Breast epithelium (tissue), 3 donors: ENCODE measurements around the gene GNAT2.

Experiments used
- CTCF ChIP-seq, 3 donors: fragments of 450-650 bp; IDR thresholded peaks; one replicate each; pipeline ENCODE4 v1.5.1; 2016 to 2017; ENCODE audit warnings: antibody characterized with exemption in 3 of 3, mild to moderate bottlenecking in 3 of 3, moderate library complexity in 3 of 3
- POLR2A ChIP-seq: fragments of 450-650 bp; IDR thresholded peaks from one replicate; pipeline ENCODE4 v1.6.1; 2016; ENCODE audit warnings: antibody characterized with exemption, mild to moderate bottlenecking, moderate library complexity
- POLR2AphosphoS5 ChIP-seq, 3 donors: sonication (generic); formaldehyde crosslinking; IDR thresholded peaks; one replicate each; pipeline ENCODE4 v1.6.1; 2017; ENCODE audit warnings: antibody characterized with exemption in 3 of 3

- no peak for TF ChIP-seq CTCF (IDR thresholded peaks at IDR 0.05)
- no peak for TF ChIP-seq POLR2A
- TF ChIP-seq POLR2AphosphoS5 (IDR thresholded peaks at IDR 0.05), result no peak
These were observed 3.5 kb downstream of the GNAT2 start for GRCh38 chr1:109615879-109616278.
